RWPE1 (cell line): ENCODE results near the gene NOS1AP.

Experiments
- CTCF ChIA-PET: fragments of 350-600 bp; sonication (Branson Sonifier 250); formaldehyde crosslinking; extraction: SDS; loops from one replicate; lab custom pipeline; 2021; lab: Yijun Ruan, JAX
- POLR2A ChIA-PET: fragments of 400-600 bp; formaldehyde crosslinking; extraction: SDS; loops from one replicate; lab custom pipeline; 2020; ENCODE audit warnings: antibody characterized with exemption; ENCODE audit not compliant: low non-redundant PET; lab: Yijun Ruan, JAX
- DNase-seq: peaks from one replicate; pipeline ENCODE4 v3.0.0; 2012; ENCODE audit warnings: low spot score
- H3K27ac ChIP-seq: fragments of 450-650 bp; 2 replicates; pipeline ENCODE4 v1.5.1; 2017
- TF ChIP-seq, protein P1 (sequence below): fragments of 450-650 bp; conservative IDR thresholded peaks from 2 replicates; pipeline ENCODE4 v1.5.1; 2017; ENCODE audit warnings: low read depth, mild to moderate bottlenecking

Gene NOS1AP

GRCh38 chr1:162363823-162364222, 294.3 kb downstream of the NOS1AP start:
- no peak overlapping the region for H3K27ac ChIP-seq
- POLR2A ChIA-PET: no interaction called here
- TF ChIP-seq, protein P1, sequence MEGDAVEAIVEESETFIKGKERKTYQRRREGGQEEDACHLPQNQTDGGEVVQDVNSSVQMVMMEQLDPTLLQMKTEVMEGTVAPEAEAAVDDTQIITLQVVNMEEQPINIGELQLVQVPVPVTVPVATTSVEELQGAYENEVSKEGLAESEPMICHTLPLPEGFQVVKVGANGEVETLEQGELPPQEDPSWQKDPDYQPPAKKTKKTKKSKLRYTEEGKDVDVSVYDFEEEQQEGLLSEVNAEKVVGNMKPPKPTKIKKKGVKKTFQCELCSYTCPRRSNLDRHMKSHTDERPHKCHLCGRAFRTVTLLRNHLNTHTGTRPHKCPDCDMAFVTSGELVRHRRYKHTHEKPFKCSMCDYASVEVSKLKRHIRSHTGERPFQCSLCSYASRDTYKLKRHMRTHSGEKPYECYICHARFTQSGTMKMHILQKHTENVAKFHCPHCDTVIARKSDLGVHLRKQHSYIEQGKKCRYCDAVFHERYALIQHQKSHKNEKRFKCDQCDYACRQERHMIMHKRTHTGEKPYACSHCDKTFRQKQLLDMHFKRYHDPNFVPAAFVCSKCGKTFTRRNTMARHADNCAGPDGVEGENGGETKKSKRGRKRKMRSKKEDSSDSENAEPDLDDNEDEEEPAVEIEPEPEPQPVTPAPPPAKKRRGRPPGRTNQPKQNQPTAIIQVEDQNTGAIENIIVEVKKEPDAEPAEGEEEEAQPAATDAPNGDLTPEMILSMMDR: no peak
- CTCF ChIA-PET: no interaction called here
- no peak for DNase-seq

DNA sequence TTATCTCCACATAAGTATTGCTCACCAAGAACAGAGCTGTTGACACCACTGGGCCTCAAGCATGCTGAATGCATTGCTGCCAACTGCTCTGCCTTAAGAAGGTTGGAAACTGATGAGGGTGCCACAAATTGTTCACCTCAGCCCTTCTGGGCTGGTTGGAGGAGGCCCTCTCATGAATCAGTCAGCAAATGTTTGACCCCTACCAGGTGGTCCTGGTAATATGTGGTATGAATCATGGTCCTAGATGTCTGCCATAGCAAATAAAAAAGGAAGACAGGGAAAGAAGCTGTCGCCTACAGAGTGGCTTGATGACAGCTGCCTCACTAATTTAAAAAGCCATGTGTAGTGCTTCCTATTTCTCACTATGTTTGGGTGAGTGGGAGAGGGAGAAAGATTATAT, 295.0 kb downstream of the NOS1AP start:
- CTCF ChIA-PET: no interaction called here
- no peak for DNase-seq
- TF ChIP-seq, protein P1: no peak

DNA sequence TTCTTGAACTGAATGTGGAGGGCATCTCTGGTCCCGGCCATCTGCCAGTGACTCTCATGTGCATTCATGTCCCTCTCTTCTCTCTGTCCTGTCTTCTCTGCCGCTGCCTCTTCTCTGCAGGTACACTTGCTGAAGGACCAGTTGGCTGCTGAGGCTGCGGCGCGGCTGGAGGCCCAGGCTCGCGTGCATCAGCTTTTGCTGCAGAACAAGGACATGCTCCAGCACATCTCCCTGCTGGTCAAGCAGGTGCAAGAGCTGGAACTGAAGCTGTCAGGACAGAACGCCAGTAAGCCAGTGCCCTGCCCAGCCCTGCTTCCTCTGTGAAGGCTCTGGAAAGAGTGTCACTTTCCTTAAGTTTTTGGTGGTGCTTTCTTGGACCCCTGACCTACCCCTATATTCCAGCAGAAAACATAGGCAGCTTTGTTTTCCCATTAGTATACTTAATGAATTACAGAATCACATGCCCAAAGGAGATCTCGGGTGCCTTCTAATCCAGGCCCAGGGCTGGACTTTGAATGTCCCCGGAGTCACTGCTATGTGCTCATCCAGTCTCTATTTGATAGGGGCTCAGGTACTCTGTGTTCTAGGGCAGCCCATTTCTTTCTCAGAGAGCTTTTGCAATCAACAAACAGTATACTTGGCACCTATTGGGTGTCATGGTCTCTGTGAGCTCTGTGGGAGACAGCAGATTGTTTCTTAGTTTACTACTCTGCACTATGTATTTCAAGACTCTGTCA, 296.0 kb downstream of the NOS1AP start:
- CTCF ChIA-PET: no interaction called here

More for the DNA sequence above, 295.0 kb downstream of the NOS1AP start:
- POLR2A ChIA-PET: no interaction called here
- no peak overlapping the region for H3K27ac ChIP-seq

DNA sequence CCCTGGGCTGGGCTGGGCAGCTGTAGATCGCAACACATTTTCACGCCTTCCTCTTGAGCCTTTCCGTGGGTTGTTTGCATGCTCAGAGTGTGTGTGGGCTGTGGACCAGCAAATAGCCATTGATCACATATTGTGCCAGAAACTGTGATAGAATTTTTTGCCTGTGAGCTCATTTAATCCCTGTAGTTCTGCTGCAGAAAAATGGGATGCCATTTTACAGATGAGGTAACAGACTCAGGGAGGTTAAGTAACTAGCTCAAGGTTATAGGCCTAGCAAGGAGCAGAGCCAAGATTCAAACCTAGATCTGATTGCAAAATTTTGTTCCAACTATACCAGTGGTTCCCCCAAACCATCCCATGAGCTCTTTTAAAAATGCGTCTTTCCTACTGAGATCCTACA, 296.7 kb downstream of the NOS1AP start:
- no peak overlapping the region for H3K27ac ChIP-seq
- ChIA-PET POLR2A (no interaction called here), CTCF (interaction anchor here (1.7 kb wide), 1 partner anchor 8 kb away, joined by 7 read pairs; no protein-coding TSS in a partner anchor)
- DNase-seq: no peak
- TF ChIP-seq, protein P1: no peak

More for the DNA sequence above, 296.0 kb downstream of the NOS1AP start:
- POLR2A ChIA-PET: no interaction called here
- TF ChIP-seq, protein P1: no peak
- DNase-seq: no peak
- no peak overlapping the region for H3K27ac ChIP-seq

DNA sequence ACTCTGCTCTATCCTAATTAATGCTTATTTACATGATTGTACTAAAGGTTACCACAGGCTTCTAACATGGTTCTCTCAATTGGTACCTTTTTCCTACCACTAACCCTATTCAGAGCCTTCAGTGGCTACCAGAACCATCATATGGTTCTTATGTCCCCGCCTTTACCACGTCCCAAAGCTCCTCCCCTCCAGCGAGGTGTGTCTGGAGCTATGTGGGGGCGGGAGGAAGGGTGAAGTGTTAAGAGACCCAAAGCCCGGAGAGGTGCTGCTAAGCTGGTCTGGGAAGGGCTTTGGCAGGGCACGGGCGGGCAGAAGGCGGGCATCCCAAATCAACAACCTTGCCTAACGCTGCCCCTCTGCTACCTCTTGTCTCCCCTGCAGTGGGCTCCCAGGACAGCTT, 297.2 kb downstream of the NOS1AP start:
- peak overlapping the region; percentile 68 for H3K27ac ChIP-seq
- TF ChIP-seq, protein P1: no peak
- CTCF ChIA-PET: interaction anchor here (1.7 kb wide), 1 partner anchor 9 kb away, joined by 7 read pairs; no protein-coding TSS in a partner anchor
- POLR2A ChIA-PET: interaction anchor here (0.6 kb wide), 1 partner anchor 25 kb away, joined by 6 read pairs; no protein-coding TSS in a partner anchor
- peak; percentile 59 for DNase-seq

- TF ChIP-seq, protein P1: no peak
- ChIA-PET CTCF (interaction anchor here (1.7 kb wide), 1 partner anchor 9 kb away, joined by 7 read pairs; no protein-coding TSS in a partner anchor), POLR2A (interaction anchor here (0.6 kb wide), 1 partner anchor 25 kb away, joined by 6 read pairs; no protein-coding TSS in a partner anchor)
- DNase-seq: peak; percentile 34
- H3K27ac ChIP-seq: peak overlapping the region; percentile 68
Measured at GRCh38 chr1:162367073-162367472, 297.6 kb downstream of the NOS1AP start.
